NAMALWA (cell line): Measurements from ENCODE around the gene GPRIN2.
"Not testable (repeated sequence)": the region's sequence is repeated elsewhere in the genome, so short reads cannot be mapped to it uniquely, and the experiment has no call there.

Experiments used
- DNase-seq: peaks from one replicate; pipeline ENCODE4 v3.0.0-alpha.2; 2015; ENCODE audit warnings: low spot score

GPRIN2 gene

DNA sequence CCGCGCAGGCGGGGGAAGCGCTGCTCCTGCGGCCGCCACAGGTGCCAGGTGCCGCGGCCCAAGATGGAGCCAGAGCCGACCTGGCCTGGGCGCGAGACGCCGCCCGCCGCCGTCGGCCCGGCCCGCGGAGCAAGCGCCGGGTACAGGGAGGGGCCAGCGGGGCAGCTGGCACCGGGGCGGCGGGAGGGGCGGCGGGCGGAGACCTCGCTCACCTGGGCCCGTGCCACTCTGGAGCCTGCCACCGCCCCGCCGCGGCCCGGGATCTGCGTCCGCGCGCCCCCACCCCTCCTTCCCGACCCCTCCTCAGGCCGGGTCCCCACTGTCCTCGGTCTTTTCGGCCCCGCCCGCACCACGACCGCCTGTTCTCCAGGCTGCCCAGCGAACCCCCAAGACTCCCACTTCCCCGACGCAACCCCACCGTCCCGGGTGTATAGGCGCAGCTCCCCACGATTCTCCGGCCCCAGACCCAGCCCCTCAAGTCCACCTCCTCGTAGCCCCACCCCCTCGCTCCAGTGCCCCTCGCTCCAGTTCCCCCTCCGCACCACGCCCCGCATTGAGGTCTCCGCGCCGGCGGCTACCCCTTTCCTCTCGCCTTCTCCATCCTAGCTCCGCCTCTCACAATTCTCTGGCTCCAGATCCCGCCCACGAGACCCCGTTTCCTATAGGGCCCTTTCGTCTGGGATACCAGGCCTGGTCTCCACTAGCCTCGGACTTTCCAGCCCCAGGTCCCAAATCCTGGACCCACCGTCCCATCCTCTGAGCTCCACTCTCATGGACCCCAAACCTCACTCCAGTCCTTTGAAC lies at the start of gene GPRIN2:
TSS of gene GPRIN2 (minus strand) at position 144 of the 804 bp plus-strand sequence. CDS start 5,922 bp downstream, outside the sequence.
- no peak for DNase-seq

DNA sequence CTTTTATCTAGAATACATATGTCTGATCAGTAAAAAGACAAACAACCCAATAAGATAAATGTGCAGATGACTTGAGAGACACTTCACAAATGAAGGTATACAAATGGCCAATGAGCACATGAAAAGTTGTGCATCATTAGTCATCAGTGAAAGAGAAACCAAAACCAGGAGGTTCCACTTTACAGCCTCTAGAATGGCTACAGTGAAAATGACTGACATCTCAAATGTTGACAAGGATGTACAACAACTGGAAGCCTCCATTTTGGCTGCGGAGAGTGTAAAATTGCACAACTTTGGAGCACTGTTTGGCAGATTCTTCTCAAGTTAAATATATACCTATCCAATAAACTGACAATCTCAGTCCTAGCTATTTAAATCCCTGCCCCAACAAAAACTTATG lies 44.1 kb upstream of the GPRIN2 start:
- not testable (repeated sequence) for DNase-seq

DNA sequence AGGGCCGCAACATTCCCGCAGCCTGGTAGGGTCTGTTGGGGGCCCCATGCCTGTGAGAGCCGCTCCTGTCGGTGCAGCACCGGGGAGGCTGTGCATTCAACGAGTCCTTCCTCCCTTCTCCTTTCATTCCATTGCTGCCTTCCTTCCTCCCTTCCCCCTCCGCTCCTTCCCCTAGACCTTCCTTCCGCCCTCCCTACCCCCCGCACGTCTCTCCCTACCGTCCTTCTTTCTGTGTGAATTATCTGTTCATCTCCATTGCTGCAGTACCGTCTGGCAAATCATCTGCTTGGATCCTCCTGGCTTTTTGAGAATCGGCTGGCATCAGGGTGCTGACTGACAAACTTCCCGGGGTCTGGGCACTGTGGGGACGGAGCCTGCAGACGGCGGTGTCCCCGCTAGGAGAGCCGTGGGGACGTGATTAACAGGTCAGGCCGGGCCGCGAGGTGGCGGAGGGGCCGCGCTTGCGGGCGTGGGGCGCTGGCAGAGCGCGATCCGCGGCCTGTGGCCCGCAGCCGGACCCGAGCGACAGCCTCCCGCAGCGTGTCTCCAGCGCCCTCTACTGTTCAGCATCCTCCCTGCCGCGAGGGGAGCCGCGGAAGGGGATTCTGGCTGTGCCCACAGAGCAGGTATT lies 41.3 kb upstream of the GPRIN2 start:
- not testable (repeated sequence) for DNase-seq

DNA sequence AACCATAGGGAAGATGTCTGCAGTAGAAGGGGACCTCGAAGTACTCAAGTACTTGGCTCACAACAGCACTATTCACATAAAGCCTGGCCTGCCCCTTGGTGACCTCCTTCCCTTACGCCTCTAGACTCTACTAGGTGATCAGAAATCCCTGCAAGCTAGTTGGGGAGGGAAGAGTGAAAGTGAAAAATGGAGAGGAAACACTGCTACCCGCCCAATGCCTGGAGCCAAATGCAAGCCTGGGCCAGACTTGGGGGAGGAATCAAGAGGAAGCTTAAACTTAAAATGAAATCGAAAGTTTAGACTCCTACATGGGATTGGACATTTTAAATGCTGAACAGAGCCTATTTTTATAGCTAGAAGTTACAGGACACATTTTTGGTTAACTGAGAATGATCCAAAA lies 40.1 kb upstream of the GPRIN2 start:
- not testable (repeated sequence) for DNase-seq

DNA sequence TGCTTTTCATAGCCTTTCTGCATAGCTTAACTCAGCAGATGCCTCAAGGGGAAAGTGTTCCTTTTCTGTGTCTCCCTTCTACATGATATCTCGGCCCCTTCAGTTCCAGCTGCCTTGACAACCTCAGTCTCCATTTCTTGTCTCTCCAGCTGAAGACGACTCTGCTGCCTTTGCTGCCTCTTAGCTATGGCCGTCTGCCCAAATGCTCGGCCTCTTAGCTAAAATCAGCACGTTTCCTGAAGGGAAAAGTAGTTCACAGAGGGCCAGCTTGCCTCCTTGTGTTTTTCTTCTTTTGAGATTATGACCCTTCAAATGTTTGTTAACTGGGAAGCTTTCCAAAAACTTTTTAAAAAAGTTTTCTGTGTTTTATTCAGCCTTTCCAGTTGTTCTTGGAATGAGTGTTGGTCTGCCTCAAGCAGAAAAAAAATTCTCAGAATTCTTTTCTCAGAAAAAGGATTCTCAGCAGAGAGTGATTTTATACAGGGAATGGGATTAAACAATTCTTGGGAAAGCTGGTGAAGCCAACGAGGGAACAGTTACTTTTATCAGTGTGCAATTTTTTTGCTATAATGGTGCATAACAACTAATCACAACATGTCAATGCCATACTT lies 38.1 kb upstream of the GPRIN2 start:
- not testable (repeated sequence) for DNase-seq

DNA sequence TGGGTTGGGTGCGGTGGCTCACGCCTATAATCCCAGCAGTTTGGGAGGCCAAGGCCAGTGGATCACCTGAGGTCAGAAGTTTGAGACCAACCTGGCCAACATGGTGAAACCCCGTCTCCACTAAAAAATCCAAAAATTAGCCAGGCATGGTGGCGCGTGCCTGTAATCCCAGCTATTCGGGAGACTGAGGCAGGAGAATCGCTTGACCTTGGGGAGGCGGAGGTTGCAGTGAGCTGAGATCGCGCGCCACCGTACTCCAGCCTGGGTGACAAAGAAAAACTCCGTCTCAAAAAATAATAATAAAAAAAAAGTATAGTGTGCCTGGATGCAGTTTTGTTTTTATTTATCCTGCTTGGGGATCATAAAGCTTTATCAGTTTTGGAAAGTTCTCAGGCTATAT lies 36.8 kb upstream of the GPRIN2 start:
- not testable (repeated sequence) for DNase-seq

DNA sequence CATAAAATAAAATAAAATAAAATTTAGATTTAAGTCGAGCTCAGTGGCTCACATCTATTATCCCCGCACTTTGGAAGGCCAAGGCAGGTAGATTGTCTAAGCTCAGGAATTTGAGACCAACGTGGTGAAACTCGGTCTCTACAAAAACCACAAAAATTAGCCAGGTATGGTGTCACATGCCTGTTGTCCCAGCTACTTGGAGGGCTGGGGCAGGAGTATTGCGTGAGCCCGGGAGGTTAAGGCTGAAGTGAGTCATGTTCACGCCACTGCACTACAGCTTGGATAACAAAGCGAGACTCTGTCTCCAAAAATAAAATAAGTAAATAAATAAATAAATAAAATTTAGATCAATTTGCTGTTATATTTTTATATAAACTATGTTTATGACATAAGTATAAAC lies 34.6 kb upstream of the GPRIN2 start:
- DNase-seq, result not testable (repeated sequence)

DNA sequence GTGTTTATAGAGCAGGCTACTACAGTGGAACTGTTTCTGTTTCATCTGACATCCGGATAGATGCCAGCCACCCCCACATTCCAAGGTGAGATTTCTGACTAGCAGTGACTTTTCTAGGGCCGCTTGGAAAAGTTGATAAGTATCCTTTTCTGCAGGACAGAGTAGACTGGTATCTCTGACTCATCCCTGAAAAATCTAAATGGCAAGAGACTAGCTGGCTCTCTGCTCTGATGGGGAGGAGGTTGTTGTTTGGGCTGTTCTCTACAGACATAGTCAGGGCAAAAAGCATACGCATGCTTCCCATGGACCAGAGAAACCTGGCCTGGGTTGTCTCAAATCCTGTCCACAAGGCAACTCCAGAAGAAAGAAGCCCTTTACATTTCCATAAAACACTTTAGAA lies 33.1 kb upstream of the GPRIN2 start:
- DNase-seq, result not testable (repeated sequence)

DNA sequence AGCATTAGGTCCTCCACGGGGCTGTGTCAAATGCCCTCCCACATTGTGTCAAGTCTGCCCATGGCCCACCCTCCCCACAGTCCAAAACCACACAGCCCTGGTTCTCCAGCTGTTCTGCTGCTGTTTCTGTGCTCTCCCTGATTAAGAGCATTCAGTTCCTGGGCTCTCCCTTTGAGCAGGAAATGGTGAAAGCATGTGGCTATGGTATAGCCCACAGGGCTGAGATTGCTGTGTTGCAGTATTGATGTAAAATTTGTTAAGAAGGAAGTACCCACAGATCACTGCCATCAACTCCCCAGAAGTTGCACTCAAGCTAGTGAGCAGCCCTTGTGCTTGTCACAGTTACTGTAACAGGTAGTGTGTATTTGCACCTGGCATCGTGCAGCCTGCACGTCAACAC lies 31.8 kb upstream of the GPRIN2 start:
- not testable (repeated sequence) for DNase-seq

DNA sequence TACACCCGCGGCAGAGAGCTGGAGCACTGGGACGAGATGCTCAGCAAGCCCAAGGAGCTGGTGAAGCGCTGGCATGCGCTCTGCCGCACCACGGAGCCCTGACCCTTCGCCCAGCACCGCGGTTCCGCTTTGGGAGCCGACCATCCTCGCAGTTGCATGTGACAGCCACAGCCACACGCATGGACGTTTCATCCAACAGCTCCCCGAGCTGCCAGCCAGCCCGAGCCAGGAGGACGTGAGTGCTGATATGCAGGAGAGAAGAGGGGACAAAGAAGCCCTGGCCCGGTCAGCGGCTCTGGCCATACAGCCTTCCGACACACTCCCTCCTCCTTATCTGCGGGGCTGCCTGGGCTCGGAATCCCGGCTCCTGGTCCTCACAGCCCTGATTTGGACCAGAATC lies 31.1 kb upstream of the GPRIN2 start:
- DNase-seq, result not testable (repeated sequence)

DNA sequence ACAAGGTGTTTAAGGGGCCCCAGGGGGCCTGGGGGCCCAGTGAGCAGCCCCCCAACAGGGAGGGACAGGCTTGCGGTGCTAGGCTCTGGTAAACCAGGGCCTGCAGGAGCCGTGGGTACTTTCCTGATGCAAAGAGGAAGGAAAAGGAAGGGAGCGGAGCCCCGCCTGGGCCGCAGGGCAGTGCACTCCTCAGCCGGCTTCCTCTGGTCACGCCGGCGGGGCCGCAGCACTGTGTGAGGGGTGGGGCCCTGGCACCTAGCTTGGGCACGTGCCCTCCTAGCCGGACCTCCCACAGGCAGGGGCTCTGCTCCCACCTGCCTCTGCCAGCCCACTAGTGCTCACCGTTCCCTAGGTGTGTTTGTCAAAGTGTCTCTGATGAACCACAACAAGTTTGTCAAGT lies 28.8 kb upstream of the GPRIN2 start:
- not testable (repeated sequence) for DNase-seq

DNA sequence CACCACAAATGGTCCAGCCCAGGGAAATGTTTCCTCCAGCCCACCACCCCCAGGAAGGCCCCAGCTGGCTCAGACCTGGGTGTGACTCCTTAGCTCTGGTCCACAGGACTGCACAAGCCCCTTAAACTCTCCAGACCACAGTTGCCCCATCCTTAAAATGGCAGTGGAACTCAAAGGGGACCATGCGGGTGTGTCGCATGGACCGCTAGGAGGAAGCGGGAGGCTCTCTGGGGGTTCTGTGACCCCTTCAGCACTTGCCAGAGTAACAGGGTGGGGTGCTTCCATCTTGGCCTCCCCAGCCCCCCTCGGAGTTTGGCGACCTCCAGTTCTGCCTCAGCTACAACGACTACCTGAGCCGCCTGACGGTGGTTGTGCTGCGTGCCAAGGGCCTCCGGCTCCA lies 27.7 kb upstream of the GPRIN2 start:
- not testable (repeated sequence) for DNase-seq

DNA sequence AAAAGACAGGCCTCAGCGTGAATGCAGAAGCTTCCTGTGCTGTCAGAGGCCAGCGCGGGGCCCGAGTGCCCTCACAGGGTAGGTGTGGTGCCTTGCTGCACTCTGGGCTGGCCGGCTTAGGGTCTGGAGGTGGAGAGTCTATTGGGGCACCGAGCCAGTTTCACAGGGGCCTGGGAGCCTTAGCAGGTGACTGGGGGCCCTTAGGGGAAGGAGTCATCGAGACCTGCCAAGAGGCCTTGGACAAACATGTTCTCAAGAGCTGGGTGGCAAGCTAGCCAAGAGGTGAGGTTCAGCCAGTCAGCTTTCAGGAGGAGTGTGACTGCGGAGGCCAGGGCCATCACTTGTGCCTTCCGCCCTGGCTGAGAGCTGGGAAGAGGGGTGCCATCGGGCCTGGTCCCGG lies 26.1 kb upstream of the GPRIN2 start:
- not testable (repeated sequence) for DNase-seq

DNA sequence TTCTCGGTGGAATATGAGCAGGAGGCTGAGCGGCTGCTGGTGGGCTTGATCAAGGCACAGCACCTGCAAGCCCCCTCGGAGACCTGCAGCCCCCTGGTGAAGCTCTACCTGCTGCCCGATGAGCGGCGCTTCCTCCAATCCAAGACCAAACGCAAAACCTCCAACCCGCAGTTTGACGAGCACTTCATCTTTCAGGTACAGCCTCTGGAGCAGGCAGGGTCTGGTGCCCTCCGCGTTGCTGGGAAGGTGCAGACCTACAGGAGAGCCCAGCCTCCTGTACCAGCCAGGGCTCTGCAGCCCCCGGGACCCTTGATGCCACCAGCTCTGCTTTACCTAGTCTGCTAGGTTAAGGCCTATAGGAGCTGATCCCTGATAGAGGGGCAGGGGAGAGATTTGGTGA lies 25.5 kb upstream of the GPRIN2 start:
- DNase-seq, result not testable (repeated sequence)

DNA sequence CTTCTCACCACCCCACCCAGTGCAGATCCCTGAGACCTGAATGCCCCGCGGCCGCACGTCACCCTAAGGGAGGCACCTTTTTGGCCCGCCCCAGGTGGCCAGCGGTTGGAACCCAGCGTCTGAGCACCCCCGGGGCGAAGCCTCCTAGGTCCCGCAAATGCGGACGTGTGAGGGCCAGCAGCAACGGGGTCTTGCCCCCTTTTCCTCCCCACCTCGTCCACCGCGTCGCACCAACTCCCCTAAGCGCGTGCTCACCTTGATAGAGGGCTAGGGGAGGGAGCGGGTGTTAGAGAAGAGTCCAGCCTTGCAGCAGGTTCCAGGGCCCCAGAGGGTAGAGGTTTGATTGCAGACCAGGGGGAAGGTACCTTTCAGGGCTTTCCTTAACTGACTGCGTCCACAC lies 22.9 kb upstream of the GPRIN2 start:
- not testable (repeated sequence) for DNase-seq

DNA sequence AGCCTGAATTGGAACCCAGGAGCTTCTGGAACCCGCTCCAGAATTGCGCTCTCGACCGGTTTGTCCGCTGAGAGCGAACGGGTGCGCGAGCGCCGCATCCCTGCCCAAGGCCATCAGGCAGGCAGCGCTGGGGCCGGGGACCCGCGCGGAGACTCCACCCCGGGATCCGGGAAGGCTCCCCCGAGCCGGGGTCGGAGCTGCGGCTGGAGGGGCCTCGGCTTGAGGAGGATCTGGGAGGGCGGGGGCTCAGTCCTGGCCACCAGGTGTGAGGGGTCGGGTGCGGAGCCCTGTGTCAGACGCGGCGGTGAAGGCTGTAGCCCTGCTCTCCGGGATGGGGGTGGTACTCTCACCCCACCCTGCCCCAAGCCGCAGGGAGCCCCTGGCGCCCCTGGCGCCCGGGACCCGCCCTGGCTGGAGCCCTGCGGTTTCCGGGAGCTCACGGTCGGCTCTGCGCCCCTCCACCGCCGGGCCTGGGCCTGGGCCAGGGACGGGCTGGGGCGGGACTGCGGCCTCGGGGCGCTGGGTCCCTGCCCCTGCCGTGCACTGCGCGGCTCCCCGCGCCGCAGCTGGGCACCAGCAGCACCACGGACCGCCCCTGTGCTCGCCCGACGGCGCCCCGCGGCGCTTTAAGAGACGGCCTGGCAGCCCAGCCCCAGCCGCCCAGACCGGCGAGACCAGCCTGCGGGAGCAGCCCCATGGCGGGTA lies 22.2 kb upstream of the GPRIN2 start, which contains the start of gene SYT15:
TSS of gene SYT15 (plus strand) at position 655 of the 705 bp plus-strand sequence. CDS start at position 696, 41 bp downstream.
- not testable (repeated sequence) for DNase-seq

DNA sequence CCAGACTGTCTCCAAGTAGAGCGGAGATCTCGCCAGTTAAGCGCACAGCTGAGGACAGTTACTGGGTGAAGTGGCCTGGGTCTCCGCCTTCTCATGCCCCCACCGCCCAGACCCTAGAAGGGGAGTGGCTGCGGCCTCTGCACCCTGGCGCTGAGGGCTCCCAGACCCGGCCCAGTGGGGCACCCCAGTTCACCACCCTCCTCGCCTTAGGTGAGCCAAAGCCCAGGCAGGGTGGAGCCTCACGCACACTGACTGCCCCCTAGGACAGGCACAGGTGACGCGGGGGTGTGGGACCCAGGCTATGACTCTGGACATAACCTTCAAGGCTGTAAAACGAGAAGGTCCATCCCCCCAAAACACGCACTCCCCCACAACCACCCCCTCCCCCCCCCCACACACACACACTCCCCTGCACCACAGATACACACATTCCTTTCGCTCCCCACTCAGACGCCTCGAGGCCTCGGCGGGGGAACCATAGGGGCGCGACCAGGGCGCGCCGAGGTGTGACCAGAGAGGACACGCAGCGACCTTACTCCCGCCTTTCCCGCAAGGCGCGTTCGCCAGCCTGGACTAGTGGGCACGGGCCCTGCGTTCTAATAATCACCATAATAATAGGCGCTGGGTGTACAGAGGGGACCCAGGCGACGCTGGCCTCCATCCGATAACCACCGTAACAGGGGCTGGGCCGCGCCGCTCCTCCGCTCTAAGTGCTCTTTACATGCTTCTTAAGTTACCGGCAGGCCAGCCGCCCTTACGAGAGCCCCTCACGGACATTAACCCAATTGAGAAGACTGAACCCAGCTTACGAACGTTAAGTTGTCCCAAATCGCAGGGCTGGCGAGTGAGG lies 21.4 kb upstream of the GPRIN2 start:
- DNase-seq, result not testable (repeated sequence)

DNA sequence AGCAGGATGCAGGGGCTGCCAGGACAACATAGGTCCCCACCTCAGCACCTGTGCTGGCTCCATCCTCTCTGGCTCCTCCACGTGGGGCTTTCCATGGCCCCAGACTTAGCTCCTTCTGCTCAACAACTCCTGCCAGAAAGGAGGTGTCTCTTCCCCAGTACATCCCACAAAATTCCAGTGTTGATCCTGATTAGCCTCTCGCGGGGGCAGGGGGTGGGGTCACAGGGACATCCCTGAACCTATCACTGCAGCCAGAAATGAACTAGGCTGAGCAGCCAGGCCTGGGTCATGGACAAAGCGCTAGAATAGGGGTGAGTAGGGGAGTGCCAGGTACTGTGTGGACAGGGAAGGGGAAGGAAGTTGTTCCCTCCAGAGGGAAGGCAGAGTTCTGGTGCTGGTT lies 17.4 kb upstream of the GPRIN2 start:
- DNase-seq, result not testable (repeated sequence)

DNA sequence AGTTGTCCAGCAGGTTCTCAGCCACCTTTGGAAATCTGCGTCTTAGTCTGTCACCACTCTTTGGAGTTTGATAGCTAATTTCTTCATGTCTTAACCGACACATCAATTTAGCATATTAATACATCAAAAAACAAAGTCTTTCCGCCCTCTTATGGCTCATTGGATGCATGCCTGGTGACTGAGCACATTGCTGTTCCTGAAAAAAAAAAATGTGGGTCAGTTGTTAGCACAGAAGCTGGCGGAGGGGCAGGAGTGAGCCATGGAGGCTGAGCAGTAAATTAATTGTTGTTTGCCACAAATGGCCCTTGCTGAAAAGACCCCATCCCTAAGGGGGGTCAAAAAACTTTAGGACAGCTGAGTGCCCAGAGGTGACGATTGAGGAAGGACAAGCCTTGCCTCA lies 16.9 kb upstream of the GPRIN2 start:
- DNase-seq, result not testable (repeated sequence)

DNA sequence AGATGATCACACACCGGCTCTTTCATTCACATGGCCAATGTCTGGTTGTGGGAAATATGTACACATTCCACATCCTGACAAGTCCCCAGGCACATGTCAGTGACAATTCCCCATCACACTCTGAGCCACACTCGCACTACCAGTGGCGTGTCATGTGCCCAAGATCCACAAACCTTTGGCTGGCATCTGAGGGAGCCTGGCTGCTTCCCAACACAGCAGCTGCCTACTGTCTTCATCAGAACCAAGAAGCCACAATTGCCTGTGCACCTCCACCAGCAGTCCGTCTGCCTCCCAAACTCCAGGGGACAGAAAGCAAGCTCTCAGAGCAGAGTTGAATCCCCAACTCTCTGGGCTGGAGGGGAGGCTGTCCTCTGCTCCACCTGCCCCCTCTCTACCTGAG lies 16.3 kb upstream of the GPRIN2 start:
- DNase-seq, result not testable (repeated sequence)

DNA sequence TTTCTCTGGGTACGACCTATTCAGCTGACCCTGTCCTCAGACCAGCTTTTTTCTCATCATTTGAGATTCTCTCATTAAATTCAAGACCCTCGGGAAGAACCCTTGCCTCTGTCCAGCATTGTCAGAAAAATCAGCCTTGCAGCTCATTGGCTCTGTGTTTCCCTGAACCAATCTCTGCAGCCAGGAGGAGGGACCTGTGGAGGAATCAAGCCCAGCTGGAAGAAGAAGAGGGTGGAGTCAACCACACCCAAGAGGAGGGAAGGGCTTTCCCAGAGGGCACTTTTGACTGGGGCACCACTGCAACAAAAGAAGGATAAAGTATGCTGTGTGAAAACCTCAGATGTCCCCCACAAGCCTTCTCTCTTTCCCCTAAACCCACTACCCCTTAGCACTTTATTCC lies 14.2 kb upstream of the GPRIN2 start:
- DNase-seq, result not testable (repeated sequence)
